Stimulated activated CD8-positive, alpha-beta memory T cell treated with anti-CD3 and anti-CD28 coated beads, Interleukin-12 subunit alpha, Interleukin-12 subunit beta, amount 100 ng/mL, for 1 hour (primary cell): ENCODE results near the gene MAPK12.

ENCODE experiments used
- DNase-seq: peaks from one replicate; pipeline ENCODE4 v3.0.0-alpha.2; 2020; ENCODE audit warnings: low read depth

The MAPK12 gene

DNA sequence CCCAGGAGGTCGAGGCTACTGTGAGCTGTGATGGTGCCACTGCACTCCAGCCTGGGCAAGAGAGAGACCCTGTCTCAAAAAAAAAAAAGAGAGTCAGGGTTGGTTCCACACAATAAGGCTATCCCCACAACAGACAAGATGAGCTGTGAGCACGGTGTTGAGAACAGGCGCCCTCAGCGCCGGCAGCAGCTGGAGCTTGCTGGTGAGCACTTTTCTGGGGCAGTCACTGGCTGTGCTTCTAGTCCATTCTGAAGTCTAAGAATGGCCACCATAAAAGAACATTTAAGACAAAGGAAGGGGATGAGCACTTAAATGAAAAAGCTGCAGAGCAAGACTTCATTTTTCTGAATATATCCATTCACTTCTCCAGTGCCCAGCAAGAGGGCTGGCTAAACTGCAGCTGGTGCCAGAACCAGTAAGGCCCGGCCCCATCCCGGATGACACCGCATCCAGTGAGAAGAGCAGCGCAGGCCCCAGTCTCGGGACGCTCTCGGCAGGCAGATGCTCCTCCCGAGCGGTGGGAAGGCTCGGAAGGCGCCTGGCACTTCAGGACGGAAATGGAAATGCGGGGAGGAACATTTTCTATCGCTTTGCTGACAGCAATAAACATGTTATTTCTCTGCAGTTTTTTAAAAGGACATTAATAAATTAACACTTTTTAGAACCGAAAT, 28.9 kb downstream of the MAPK12 start:
- no peak for DNase-seq

DNA sequence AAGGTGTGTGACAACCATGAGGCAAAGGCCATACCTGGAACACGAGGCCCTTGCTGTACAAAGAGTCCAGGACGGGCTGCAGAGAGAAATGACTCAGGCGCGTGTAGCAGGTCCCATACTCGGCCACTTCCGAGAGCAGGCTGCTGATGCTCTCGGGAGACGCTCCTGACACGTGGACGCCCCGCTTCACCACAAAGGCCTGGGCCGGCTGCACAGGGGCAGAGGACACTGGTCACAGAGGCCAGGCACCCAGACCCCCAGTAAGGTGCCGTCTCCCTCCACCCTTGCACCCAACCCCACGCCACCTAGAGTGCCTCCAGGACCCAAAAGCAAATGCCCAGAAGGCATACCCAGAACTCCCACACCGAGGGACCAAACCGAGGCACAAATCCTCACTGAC, 32.1 kb downstream of the MAPK12 start:
- DNase-seq = no peak

DNA sequence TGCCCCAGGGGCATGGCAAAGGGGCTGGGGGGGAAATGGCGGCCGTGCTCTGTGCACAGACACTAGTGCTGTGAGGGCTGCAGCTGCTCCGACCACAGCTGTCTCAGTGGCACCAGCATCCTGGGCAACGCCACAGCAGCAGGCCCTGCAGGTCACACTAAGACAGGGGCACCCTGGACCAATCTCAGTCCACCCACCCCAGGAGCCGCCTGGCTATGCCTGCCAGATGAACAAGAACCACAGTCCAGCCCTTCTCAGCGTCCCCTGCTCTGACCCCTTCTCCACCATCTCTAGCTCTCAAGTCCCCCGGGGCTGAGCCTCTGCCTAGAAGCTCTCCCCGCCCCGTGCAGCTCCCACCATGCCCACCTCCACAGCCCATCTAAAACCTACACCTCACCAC, 33.1 kb downstream of the MAPK12 start:
- no peak for DNase-seq

DNA sequence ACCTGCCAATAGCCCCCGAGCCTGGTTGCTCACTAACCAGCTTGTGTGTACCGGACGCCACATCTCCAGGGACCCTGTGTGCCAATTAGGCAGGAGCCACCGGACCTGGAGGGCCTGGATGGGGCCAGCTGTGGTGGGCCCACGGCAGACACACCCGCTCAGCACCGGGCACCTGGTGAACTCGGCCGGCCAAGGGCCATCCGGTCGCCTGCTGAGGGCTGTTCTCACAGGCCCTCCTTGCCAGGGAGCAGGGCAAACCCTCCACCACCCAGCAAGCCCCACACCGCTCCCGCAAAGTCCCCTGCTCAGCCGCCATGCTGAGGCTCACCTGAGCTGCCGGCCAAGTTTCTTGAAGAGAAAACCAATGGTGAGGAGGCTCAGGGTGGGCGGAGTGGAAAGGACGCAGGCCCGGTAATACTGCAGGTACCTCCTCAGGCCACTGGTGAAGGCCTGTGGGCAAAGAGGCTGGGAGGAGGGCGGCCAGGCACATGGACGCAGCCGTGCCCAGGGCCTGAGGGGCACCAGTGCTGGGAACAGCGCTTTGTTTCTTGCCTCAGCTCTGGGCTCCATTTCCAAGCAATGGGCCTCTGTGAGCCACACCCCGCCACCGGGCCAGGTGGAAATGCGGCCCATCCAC, 33.8 kb downstream of the MAPK12 start:
- no peak for DNase-seq

DNA sequence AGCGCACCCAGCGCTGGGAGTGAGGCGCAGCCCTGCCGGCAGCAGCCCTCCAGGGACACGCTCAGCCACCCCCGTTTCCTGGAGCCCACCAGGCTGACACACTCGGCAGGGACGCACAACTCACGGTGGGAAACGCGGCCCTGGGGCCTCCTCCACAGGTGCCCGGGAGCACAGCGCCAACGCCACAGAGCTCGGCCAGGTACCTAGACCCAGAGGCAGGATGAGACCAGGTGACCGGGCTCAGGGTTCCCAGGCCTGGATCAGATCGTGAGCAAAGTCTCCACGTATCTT, 34.7 kb downstream of the MAPK12 start:
- no peak for DNase-seq

DNA sequence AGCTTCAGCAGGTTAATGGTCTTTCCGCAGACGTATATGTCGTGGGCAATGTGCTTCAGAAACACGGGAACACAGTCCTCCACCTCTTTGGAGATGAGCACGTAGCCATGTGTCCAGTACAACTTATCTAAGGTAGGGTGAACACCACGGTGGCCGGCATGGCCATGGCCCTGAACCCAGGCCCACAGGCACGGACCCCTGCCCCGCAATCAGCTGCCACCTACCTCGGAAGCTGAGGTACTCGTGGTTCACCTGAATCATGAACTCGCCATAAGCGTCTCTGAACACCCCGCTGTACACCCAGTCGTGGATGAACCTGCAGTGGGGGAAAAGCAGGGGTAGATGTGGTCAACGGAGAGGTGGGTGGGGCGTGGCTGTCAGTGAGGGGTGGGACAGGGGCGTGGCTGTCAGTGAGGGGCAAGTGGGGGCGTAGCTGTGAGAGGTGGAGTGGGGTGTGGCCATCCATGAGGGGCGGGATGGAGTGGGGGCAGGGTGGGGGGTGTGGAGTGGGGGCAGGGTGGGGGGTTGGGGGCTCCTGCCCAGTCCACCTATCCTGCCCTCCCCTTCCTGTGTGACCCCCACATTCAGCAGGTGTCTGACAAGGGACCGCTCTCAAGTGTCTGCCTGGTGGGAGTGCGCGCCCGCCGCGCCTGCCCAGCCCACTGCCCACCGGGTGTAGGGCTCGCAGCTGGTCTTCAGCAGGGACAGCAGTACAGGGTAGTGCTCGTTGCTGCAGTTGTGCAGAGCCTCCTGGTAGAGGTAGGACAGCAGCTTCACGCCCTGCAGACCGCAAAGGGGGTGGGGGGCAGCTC, 35.2 kb downstream of the MAPK12 start:
- DNase-seq = no peak

DNA sequence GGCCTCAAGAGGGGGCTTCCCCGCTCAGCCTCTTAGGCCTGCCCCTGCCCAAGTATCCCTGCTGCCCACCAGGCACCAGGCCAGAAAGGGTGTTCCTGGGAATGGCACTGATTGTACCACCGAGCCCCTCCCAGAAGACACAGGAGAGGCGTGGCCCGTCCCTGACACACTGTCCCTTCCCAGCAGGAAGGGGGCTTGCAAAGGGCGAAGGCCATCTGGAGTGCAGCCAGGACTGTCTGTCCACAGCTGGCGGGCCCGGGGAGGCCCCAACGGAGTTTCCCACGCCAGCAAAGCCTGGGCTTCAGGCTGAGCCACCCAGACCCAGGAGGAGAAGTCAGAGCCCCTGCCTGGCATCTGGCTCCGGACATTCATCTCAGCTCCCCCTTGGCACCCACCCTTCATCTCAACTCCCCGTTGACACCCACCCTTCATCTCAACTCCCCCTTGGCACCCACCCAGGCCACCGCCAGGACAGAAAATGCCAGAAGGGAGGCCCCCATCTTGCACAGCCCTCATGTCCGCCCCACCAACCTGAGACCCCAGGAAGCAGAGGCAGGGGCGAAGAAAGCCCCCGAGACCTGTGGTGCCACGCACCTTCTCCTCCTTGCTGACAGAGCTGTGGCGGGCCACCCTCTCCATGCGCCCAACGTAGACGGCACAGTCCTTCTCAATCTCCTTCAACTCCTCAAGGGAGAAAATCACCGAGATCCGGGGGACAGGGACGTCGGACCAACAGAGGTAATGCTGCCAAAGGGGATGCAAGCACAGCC, 36.1 kb downstream of the MAPK12 start:
- DNase-seq = no peak

DNA sequence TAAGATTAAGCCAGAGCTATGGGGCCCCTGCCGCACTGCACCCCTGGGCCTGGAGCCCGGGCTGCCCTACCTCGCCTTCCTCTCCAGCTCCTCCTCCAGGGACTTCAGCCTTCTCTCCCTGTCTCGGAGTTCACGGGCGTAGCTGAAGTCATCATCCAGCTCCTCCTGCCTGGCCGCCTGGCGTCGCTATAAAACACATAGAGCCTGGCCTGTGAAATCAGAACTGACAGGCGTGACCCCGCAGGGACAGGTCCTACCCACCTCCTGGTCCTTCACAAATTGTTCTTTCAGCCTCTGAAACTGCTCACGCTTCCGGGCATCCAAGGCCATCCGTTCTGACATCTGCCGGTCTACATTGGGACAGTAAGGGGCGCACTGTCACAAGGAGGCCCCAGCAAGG, 37.4 kb downstream of the MAPK12 start:
- DNase-seq = no peak

DNA sequence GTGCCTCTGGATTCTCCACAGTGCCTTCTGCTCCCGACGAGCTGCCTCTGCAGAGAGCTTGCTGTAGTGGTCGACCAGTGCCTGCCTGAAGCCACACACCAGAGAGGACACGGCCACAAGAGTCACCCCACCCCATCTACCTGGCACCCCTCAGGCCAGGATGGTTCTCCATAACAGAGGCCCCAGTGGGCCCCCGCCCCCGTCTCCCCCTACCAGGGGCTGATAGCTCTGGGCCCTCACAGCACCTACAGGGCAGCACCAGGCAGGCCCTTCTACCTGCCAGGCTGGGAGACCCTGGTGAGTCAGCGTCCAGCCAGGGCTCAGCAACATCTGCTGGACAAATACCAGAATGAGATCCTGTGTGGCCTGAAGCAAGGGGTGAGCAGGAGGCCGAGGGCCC, 39.0 kb downstream of the MAPK12 start:
- DNase-seq = no peak

DNA sequence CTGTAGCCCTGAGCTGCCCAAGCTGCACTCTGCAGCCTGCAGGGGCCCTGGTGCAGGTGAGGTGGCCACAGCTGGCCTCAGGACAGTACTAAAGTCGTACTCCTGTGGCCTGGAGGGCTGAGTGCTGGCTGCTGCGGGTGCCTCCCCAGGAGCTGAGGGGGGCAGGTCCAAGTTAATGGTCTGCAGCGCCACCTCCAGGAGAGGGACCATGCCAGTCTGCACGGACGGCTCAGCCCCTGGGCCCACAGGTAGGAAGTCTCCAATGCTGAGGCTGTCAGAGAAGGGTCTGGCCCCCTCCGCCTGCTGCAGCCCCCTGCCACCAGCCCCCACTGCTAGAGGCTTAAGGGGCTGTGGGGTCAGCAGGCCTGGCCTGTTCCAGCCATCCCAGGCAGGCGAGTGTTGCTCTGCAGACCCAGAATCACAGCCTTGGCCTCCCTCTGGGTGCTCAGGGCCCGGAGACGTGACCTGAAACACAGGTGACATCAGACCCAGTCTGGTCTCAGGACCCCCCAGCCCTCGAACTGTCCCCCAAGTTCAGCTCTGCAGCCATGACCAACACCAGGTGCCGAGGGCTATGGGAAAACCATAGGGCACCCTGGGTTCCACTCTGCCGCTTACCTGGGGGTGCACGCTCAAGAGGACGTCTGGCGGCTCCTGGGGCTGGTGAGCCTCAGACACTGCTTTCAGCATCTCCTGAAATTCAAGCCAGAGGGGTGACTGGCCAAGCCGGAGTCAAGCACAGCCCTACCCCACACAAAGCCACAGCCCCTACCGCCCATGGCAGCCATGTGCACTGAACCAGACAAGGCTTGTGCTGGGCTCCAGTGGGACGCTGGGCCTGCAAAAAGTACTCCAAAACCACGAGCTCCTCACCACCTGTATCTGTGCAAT, 39.8 kb downstream of the MAPK12 start:
- no peak for DNase-seq

DNA sequence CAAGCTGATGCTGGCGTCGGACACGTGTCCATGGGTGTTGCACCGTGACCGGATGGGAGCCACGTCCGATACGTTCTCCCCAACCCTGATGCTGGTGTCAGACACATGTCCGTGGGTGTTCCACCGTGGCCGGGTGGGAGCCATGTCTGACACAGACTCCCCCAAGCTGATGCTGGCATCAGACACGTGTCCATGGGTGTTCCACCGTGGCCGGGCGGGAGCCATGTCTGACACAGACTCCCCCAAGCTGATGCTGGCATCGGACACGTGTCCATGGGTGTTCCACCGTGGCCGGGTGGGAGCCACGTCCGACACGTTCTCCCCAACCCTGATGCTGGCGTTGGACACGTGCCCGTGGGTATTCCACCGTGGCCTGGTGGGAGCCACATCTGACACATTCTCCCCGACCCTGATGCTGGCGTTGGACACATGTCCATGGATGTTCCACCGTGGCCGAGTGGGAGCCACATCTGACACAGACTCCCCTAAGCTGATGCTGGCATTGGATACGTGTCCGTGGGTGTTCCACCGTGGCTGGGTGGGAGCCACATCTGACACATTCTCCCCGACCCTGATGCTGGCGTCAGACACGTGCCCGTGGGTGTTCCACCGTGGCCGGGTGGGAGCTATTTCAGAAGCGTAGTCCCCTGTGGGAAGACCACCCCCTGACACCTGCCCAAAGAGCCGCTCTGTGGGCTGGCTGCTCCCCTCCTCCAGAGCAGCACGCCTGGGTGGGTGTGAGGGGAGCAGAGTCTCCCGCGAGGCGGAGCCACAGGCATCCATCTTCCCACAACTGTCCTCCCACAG, 40.7 kb downstream of the MAPK12 start:
- DNase-seq = no peak

DNA sequence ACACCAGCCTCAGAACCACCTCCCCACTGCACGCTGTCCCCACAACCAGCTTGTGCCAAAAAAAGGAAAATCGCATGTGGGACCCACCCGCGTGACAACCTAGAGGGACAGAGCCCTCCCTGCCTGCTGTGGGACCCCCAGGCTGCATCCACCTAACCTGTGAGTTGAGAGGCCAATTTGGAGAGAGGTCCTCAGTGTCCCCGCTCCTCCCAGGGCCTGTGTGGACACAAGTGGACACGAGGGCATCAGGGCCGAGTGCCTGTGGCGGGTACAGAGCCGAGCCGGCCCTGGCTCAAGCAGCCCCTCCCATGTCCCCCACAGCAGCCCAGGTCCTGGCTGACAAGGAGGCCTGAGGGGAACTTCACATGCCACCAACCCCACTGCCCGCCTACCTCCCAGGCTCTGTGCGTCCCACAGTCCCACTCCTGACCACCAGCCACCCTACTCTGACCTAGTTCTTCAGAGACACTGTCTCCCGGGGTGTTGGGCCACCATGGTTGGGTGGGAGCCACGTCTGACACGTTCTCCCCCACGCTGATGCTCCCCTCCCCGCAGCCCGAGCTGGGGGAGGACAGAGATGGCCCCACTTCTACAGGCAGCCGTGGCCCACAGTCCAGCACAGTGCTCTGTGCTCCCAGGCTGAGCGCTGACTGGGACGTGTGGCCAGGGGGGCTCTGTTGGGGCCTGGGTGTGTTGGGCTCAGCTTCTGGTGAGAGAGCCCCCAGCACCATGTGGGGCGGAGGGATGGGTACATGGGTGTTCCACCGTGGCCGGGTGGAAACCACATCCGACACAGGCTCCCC, 41.5 kb downstream of the MAPK12 start:
- DNase-seq = no peak

DNA sequence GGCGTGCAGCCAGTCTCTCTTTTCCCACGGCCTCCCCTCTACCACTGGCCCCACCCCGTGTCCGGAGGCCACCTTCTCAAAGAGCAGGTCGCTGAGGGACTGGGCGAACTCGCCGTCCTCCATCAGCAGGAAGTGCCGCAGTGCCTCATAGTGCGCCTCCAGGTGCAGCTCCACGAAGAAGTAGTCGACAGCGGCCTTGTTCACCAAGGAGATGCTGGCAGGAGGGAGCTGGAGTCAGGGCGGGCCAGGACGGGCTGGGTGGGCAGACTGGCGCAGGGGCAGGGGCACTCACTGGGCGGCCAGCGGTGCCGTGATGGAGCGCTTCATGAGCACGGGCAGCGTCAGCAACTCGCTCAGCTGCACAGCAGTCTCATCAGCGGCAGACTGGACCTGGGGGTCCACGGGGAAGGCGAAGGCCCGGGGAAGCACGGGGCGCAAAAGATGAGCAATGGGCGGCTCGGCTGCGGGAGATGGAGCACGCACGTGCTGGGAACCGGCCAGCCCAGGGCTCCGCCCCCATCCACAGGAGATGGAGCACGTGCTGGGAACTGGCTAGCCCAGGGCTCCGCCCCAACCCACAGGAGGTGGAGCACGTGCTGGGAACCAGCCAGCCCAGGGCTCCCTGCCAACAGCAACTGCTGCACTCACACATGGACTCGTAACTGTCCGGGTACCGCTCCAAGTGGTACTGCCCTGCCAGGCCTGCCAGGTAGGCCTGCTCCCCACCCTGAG, 42.3 kb downstream of the MAPK12 start:
- no peak for DNase-seq

DNA sequence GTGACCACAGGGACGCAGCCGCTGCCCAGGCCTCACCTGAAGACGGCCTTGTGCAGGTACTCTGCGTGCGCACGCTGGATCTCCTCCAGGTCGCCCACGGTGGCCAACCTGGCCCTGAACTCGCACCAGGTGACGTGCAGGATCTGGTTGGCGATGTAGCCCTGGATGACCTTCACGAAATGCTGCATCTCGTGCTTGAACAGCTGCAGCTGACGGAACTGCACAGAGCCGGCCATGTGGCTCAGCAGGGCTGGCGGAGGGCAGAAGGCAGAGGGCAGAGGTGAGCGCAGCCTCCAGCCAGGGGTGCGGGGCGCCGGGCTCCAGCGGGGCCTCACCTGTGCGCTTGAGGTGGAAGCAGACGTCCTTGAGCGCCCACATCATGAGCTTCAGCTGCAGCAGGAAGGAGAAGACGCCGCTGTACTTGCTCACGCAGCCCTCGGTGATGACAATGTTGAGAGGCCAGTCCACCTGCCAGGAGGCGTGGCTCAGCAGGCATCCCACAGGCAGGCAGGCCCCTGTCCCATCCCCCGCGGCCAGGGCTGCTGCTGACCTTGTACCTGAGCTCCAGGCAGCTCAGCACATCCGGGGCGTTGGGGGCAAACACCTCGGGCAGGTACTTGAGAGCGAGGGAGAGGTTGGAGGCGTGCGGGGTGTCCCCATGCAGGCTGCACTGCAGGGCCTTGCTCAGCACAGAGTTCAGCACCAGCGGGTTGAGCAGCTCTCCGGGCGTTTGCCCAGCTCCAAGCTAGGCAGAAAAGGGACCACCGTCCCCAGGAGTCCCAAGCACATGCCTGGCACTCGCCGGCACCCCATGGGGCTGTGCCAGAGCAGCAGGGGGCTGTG, 43.1 kb downstream of the MAPK12 start:
- DNase-seq = no peak

DNA sequence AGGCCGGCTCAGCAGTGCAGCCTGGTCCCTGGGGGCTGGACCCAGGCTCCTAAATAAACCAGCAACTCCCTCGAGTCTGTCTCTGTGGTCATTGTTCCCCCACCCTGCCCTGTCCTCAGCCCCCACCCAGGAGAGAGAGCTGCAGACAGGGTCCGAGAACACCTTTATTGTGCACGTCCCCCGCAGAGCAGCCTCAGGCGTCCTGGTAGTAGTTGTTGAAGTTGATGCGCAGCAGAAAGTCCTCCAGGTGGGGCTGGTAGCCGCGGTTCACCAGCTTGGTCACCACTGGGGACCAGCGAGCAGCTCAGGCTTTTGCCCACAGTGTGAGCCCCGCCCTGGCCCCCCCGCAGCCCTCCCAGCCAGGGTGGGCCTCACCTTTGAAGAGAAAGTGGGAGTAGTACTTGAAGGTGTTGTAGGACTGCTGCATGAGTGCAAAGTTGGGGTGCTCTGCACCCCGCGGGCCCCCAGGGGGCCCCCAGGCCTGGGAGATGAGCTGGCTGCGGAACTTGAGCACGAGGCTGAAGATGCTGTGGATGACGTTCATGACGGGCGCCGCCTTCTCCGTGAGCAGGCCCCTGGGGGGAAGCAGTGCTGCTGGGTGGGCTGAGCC, 43.8 kb downstream of the MAPK12 start:
- no peak for DNase-seq

DNA sequence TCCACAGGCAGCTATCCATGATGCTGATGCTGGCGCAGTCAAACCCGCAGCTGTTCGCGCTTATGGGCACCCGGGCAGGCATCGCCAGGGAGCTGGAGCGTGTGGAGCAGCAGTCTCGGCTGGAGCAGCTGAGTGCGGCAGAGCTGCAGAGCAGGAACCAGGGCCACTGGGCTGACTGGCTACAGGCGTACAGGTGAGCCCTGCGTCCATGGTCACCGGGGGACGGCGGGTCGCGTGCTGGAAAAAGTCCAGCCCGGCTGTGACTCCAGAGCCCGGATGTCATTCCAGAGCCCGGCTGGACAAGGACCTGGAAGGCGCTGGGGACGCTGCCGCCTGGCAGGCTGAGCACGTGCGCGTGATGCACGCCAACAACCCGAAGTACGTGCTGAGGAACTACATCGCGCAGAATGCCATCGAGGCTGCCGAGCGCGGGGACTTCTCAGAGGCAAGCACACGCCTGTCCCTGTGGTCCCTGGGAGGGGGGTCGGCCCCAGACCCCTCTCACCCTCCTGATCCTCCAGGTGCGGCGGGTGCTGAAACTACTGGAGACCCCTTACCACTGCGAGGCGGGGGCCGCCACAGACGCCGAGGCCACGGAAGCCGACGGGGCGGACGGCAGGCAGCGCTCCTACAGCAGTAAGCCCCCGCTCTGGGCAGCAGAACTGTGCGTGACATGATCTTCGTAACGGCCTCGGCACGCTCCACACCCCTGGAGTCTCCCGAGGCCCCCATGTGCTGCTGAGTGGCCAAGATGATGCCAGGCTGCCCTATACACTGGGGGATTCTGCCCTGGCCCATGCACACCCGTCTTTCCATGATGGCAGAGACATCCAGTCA, 44.6 kb downstream of the MAPK12 start:
- no peak for DNase-seq

DNA sequence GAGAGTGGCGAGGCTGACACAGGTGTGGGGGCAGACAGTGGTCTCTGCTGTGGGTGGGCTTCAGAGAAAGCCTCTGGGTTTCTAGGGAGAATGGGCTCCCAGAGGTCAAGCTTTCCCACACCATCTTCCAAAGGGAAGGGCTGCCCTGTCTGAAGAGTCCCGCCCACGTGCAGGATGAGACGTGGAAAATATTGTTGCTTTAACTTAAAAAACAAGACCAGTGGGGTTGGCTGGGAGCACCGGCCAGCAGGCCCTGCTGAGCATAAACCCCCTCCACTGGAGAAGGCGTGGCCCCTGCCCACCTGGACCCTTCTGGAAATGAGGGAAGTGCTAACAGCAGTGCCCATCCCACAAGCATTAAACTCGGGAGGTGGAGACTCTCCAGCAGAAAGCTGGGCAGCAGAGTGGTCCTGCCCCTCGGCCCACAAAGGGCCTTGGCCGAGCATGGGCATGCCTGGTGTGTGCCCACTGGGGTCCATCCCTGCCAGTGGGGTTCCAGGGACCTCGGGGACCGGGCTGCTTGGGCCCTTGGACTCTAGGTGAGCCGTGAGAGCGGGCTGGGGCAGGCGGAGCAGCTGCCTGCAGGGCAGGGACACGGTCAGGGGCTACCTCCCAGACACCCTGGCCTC, 45.3 kb downstream of the MAPK12 start:
- no peak for DNase-seq
